HG02973 (cell line): ENCODE data around the gene SMC3.

Experiments
- ATAC-seq: cut with Tn5 transposase; IDR thresholded peaks from one replicate; pipeline ENCODE4 v1.9.1; 2021; ENCODE audit warnings: moderate library complexity; ENCODE audit not compliant: unreplicated experiment

The SMC3 gene

DNA sequence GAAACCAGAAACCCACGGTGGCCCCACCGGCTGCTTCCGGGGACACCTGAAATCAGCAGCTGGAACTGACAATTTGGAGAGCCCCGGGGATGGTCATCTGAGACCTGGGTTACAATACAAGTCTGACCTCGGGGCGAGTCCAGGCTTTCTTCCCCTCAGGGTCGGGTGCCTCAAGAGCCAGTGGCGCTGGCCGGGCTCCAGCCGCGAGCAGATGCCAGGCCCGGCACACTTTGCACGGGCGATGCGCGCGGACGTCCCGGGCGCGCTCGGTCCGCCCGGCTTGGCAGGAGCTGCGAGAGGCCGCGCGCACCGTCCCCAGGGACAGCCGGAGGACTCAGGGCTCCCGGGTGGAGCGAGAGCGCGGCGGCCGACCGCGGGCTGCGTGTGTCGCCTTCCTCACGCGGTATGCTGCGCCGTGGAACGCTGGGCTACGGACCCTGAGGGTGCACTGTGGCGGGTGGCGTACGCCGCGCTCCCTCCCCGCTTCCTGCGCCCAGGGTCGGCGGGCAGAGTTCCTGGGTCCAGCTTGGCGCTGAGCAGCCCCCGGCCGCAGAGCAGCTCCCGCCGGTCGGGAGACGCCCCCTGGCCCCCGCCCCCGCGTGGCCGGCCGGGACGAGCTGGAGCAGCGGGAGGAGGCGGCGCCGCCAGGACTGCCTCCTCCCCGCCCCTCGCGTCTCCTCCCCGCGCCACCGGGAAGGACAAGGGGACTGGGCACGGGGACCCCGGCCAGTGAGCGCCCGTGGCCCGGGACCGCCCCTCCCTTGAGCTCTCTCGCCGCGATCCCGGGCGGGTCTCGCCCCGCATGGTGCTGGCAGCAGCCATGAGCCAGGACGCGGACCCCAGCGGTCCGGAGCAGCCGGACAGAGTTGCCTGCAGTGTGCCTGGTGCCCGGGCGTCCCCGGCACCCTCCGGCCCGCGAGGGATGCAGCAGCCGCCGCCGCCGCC is 76.4 kb downstream of the SMC3 start, which contains the start of gene RBM20:
Gene RBM20, plus strand, starts transcription at position 684 of the 945 bp plus-strand sequence. Its CDS starts 119 bp downstream, at position 803.
- ATAC-seq = no peak

DNA sequence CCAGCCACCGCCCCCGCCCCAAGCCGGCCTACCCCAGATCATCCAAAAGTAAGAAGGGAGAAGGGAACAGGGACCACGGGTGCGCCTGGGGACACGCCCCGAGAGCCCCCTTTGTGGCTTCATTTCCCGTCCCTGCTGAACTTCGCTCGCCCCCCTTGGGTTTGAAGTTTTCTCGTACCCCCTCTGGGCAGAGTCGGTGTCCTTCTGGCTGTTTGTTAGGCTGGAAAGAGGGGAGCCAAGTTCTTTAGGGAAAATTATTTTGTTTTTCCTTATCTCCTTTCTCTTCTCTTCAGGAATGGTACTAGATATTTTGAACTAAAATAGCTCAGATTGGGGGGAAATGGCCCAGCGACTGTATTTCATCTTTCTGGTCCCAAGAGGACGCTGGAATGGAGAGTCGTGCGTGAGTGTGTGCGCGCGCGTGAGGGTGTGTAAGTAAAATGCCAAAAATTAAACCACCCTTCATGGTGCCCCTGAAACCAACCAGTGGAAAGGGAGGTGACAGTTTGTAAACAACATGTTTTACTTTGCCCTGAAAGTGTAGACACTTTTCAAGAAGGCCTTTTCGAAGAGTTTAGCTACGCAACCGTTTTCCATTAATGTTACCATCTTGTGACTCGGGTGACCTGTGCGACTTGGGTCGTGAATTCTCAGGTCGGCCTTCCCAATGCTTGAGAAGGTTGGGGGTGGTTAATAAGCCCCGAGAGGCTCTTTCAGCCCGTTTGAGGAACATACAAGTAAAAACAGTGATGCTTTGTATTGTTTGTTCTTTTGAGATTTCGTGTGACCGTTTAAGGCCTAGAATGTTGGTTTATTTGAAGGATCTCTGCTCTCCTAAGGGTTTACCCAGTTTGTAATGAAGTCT is 77.3 kb downstream of the SMC3 start:
- no peak for ATAC-seq

- ATAC-seq = no peak
Measured at GRCh38 chr10:110646417-110647135, 79.1 kb downstream of the SMC3 start.

GRCh38 chr10:110647136-110647430 is 79.6 kb downstream of the SMC3 start:
- no peak for ATAC-seq

DNA sequence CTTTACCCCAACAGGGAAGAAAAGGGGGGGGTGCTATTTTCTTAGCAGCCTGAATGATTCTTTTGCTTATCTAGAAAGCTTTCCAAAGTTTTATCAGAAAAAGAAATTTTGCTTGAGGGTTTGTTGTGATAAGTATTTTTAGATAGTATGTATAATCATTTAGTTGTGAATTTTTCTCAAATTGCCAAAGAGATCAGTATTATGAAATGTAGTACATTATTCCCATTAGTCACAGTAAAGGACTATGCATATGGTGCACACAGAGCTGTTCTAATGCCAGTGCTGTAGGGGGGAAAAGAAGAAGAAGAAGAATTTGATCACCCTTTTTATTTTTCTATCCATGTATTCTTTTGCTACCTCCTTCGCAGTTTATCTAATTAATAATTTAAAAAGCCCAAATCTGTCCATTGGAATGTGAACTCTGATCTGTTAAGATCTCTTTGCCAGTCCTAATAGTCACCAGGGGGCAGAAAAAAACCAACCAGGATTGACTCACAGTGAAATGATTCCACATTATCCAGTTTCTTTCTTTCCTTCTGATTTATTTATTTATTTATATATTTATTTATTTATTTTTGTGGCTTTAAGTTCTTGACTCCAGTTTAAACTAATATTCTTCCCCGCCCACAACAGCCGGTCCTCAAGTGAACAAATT is 81.3 kb downstream of the SMC3 start:
- ATAC-seq = no peak

GRCh38 chr10:110649347-110650264 is 82.1 kb downstream of the SMC3 start:
- ATAC-seq = no peak

DNA sequence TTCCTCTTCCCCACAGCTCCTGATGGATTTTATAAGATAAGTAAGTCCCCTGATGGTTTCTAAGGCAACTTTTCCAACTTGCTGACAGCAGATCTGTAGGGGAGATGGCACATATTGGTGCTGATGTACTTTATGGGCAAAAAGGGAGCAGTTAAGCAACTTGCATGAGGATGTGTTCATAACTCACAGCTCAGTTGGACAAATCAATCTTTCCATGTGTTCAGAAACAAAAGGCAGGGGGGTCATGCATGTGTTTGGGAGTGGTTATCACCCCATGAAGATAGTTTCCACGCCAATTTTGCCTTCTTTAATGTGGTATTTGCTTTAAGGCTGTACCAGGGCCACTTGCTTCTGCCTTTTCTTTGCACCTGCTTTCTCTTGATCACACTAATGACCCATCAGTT is 82.8 kb downstream of the SMC3 start:
- ATAC-seq = no peak

DNA sequence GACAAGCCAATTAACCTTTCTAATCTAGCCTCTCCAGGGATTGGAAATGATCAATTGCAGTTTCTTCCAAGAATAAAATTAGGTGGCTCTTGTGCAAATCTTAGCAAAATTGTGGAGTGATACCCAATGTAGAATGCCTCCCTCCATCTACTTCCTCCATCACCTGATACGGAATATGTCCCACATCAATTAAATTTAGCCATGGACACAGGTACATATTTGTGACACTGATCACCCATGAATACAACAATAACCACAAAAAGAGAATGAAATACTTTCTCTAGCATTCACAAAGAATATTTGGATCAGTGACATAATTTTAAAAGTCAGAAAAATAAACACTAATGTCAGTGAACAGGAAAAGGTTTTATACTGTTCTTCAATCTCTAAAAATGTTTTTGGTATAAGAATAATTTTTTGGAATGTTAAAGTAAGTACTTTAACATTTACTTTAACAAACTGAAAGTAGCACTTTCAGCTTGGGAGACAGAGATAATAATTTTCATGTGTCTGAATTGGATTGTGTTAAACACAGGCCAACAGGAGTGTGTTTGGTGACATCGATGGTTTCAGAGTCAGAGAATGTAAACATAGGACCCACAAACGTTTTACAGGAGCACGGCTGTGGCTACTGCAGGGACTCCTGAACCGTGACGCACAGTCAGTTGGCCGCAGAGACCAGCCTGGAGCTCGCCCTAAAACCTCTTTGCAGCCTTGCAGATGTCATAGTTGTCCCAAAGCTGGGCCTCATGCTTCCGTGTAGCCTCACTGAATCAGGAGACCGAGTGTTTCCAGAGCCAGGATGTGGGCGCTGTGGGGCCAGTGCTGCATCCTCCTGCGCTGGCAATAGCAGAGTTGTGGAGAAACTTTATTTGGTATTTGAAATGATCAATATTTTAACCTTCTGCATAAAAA is 83.8 kb downstream of the SMC3 start:
- peak; percentile 83 for ATAC-seq

GRCh38 chr10:110652475-110653118 is 85.1 kb downstream of the SMC3 start:
- no peak for ATAC-seq
